ENCODE data around the gene GALNT15.
A peak's percentile ranks its signal among the peaks of the same experiment; 100 is the strongest.

The GALNT15 gene

DNA sequence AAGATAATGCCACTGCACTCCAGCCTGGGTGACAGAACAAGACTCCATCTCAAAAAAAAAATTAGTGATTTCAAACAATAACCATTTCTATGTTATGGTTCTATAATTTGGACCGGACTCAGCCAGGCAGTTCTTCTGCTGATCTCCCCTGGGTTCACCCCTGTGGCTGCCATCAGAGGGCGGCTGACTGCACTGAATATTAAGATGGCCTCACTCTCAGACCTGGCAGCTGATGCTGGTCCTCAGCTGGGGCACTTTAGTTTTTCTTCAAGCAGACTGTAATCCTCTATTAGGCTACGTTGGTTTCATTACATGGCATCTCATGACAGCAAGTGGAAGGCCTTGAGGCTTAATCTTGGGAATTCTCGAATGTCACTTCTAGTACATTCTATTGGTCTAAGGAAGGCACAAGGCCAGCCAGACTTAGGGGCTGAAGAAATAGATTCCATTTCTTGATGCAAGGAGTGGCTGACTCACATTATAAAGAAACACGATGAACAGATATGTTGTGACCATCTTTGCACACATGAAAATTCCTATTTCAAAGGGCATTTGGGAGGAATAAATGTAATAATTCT is 12.8 kb downstream of the GALNT15 start:
- no peak for DNase-seq (ENCODE audit: low read depth in 2 of 2)

DNA sequence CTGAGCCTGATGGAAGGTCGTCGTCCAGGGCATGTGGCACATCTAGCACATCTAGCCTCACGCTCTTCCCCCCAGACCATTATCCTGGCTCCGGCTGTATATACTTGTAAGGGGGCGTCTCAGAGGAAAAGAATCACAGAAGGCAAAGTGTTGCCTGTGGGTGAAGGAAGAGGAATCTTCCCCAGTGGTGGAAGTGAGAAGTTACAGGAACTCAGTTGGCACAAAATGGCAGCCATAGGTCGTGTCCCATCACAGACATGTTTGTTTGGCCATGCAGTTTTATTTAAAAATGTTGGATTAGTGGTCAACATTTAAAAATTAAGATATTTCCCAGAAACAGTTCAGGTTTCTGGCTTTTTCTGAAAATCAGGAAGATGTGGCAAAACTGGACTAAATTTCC is 13.6 kb downstream of the GALNT15 start:
- no peak for DNase-seq (ENCODE audit: low read depth in 2 of 2)

GRCh38 chr3:16189201-16189600 is 14.7 kb downstream of the GALNT15 start:
- DNase-seq (ENCODE audit: low read depth in 2 of 2) = no peak

GRCh38 chr3:16190704-16191103 is 16.2 kb downstream of the GALNT15 start:
- no peak for DNase-seq (ENCODE audit: low read depth in 2 of 2)

- DNase-seq (ENCODE audit: low read depth in 2 of 2) = no peak
Observed at GRCh38 chr3:16191591-16191990, 17.1 kb downstream of the GALNT15 start.

DNA sequence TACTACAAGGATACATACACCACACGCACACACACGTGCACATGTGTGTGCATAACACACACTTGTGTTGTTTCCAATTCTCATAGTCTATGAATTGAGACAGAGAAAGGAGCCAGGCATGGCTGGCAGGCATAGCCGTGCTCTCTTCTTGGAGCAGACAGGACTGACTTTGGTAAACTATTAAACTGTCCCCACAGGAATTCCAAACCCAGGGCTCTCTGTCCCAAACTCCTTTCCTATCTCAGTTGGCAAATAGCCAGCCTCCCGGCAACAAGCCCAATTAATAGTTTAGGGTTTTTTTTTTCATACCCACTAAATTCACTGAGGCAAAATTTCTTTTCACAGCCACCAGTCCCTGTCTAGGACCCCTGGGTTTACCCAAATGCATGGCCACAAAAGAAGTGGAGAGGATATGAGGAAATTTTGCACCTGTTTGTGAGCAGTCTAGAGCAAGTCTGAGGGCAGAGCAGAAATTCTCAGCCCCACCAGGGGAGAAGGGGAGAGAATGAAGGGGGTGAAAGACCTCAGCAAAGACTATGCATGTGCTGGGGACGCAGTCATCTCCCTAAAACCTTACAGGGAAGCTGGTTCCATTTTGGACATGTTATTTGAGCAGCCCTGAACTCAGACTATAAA is 17.8 kb downstream of the GALNT15 start:
- no peak for DNase-seq (ENCODE audit: low read depth in 2 of 2)

DNA sequence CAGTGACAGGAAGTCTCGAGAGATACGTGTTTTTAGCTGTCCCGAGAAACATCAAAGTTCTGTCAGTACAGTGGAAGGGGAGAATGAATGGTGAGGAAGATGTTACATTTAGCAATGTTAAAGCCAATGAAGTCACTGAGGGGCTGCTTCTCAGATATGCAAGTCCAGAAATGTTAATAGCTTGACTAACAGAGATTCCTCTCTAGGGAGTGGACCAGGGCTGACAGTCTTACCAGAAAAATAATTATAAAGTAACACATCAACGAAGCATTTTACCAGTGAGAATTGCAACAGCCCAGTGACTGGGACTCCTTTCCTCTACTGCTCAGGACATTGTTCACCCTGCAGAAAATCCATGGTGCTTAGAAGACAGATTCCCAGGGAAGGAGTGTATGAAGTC is 23.9 kb downstream of the GALNT15 start:
- DNase-seq (ENCODE audit: low read depth in 2 of 2) = no peak

DNA sequence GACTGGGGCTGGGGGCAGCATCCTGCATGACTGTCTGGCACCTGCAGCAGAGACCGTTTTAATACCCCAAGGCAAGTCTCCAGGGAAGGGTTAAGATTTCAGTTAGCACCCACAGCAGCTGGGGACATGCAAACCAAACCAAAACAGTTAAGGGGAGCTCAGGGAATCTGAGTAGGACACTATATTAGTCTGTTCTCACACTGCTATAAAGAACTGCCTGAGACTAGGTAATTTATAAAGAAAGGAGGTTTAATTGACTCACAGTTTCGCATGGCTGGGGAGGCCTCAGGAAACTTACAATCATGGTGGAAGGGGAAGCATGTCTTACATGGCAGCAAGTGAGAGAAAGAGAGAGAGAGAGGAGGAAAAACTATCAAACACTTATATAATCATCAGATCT is 25.3 kb downstream of the GALNT15 start:
- no peak for DNase-seq (ENCODE audit: low read depth in 2 of 2)

DNA sequence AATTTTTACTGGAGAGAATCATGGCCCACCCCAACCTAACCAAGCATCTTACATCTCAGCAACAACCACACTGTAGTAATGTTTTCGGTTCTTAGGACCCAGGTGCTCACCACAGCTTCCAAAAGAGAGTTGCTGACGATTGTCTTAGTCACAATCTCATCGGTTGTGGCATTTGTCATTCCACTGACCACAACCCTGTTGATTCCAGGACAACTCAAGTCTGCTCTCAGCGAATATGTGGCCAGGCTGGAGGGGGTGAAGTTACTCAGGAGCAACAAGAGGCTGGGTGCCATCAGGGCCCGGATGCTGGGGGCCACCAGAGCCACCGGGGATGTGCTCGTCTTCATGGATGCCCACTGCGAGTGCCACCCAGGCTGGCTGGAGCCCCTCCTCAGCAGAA is 25.9 kb downstream of the GALNT15 start:
- DNase-seq (ENCODE audit: low read depth in 2 of 2) = peak in 1 of 2 donors; percentile 12

DNA sequence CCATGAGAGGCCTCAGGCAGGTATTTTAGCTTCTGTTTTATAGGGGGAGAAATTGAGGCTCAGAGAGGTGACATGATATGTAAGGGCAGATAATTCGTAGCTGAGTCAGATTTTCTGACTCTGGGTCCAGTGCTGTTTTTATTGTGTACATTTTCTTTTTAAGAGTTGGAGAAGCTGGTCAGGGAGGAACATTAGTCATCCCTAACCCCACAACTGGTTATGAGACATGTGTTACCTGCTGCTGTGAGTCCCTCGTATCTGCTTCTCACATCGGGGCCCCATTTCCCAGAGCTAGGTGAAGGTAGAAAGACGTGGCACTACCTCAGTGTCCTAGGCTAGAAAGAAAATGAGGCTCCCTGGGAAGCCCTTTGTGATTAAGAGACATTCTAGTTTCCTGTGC is 28.6 kb downstream of the GALNT15 start:
- no peak for DNase-seq (ENCODE audit: low read depth in 2 of 2)

GRCh38 chr3:16203671-16204629 is 29.5 kb downstream of the GALNT15 start:
- DNase-seq (ENCODE audit: low read depth in 2 of 2) = no peak

DNA sequence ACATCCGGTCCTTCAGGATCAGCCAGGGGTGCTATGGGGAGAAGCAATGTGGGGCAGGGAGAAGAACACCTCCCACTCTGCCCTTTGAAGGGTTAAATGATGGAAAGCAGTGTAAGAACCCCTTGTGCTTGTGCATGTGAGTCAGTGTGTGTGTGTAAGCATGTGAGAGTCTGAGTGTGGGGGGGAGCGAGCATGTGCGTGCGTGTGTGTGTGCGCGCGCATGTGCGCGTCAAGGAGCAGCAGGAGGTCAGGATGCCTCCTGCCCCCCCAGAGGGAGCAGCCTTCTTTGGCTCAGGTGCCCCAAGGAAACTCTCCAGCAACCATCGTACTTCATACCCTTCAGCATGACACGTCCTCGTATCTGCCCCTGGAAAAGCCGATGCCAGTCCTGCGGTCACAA is 30.3 kb downstream of the GALNT15 start:
- no peak for DNase-seq (ENCODE audit: low read depth in 2 of 2)

- DNase-seq (ENCODE audit: low read depth in 2 of 2) = no peak
Observed at GRCh38 chr3:16205156-16205870, 30.8 kb downstream of the GALNT15 start.

DNA sequence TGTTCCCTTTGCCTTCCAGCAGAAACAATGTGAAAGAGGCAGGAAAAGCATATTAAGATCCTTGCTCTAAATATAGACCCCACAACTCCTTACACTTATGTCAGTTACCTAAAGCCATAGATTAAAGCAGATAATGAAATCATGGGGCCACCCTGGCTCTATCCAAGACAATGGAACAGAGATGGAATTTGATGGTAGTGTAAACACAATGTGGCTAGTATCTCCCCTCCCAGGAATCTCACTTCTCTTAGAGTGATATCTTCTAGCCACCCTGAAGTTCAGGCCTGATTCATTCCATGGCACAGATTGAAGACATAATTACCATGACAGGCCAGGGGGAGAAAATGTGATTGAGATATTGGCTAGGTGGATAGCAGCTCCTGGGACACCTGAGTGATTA is 32.6 kb downstream of the GALNT15 start:
- no peak for DNase-seq (ENCODE audit: low read depth in 2 of 2)

DNA sequence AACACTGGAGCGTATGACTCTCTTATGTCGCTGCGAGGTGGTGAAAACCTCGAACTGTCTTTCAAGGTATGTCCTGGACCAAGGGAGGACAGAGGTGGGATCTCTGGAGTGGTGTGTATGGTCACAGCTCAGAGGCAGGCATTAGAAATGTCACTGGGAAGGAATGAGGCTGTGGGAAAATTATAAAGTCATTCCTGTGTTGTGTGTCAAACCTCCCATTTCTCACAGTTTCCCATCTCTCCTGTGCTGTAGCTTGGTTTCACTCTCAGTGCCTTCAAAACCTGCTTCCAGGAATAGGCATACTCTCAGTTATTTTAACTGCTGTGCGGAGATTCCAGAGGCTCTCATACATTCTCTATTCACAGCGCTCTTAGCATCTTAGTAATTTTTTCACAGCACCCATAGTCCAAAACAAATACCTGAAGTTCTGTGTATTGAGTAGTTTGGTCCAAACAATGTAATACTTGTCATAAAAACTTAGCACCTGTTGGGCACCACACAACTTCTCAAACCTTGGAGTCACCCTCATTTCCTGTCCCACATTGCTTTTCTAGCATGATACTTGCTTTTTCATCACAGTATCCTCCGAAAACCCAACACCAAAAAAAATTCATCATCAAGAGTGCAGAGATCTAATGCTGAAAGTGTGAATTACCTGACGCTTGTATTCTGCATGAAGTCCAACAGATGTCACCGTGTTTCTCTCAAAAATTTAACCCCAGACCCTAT is 36.9 kb downstream of the GALNT15 start:
- no peak for DNase-seq (ENCODE audit: low read depth in 2 of 2)

DNA sequence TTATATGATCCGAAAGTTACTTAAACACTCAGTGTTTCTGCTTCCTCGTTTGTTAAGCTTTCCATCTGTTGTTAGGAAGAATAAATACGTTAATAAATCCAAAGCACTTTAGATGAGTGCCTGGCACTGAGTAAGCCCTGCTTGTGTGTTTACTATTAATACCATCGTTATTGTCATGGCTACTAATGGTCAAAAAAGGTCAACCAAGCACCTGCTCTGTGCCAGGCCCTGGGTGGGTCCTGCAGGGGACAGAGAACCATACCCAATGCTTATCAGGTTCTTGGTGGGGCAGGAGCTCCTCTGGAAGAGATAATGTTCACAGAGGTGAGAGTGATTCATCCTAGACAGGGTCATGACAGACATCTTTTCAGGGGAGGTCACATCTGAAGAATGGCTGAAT is 39.9 kb downstream of the GALNT15 start:
- DNase-seq (ENCODE audit: low read depth in 2 of 2) = no peak

DNA sequence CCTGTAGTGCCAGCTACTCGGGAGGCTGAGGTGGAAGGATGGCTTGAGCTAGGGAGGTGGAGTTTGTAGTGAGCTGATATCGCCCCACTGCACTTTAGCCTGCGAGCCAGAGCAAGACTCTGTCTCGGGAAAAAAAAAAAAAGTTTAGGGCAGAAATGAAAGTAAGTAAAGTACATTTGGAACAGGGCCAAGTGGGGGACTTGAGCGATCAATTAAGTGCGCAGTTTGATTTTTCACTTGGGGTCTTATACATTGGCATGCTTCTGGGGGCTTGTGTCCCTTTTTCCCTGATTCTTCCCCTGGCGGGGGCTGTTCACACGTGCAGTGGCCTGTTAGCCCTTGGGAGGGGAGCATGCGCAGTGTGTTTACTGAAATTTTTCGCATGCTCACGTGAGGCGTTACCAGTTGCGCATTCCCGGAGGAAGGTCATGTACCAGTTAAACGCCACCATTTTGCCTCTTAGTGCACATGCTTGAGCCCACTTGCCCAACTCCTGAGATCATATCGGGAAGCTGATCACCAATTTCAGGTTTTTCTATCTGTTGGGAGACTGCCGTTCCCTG is 42.0 kb downstream of the GALNT15 start:
- no peak for DNase-seq (ENCODE audit: low read depth in 2 of 2)

- no peak for DNase-seq (ENCODE audit: low read depth in 2 of 2)
Observed at GRCh38 chr3:16219777-16220176, 45.3 kb downstream of the GALNT15 start.

DNA sequence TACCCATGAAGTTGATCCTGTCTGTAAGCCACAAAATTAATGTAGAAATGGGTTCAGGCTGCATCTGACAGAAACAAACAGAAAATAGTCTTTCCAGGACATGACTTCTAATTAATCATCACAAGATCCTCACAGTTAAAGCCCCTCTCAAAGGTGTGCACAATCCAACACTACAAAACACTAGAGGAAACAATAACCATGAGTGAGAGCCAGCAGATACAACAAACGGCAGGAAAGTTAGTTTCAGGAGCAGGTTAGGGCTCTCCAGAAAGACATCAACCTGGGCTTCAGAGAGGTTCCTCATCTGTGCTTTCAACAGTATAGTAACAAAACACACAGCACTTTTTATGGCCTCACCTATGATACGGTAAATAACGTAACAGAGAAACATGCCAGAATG is 47.5 kb downstream of the GALNT15 start:
- no peak for DNase-seq (ENCODE audit: low read depth in 2 of 2)

GRCh38 chr3:16222547-16222946 is 48.1 kb downstream of the GALNT15 start:
- no peak for DNase-seq (ENCODE audit: low read depth in 2 of 2)

- no peak for DNase-seq (ENCODE audit: low read depth in 2 of 2)
Observed at GRCh38 chr3:16224325-16224724, 49.8 kb downstream of the GALNT15 start.

Data from stimulated activated CD4-positive, alpha-beta T cell treated with anti-CD3 and anti-CD28 coated beads, Interleukin-15, amount 100 ng/mL, for 48 hours (primary cell).